Prostate gland (tissue), 2 donors: ENCODE measurements around the gene TMC8.

Experiments used
- CTCF ChIP-seq, 4 experiments: fragments of 200-600 bp in 2 of 4; fragments of 450-650 bp in 2 of 4; sonication (generic) in 2 of 4; IDR thresholded peaks; 1 replicate in 3 of 4; 2 replicates in 1 of 4; pipeline ENCODE4 v1.5.1; 2016 to 2019; ENCODE audit warnings: antibody characterized with exemption in 4 of 4, mild to moderate bottlenecking in 2 of 4, moderate library complexity in 2 of 4
- POLR2A ChIP-seq: fragments of 450-650 bp; IDR thresholded peaks from one replicate; pipeline ENCODE4 v1.6.1; 2016; ENCODE audit warnings: antibody characterized with exemption, mild to moderate bottlenecking
- POLR2AphosphoS5 ChIP-seq: sonication (generic); formaldehyde crosslinking; IDR thresholded peaks from one replicate; pipeline ENCODE4 v1.6.1; 2017; ENCODE audit warnings: antibody characterized with exemption

- TF ChIP-seq CTCF (IDR thresholded peaks at IDR 0.05) = no peak
- no peak for TF ChIP-seq POLR2A
- no peak for TF ChIP-seq POLR2AphosphoS5
Measured at GRCh38 chr17:78137392-78138203, 7.0 kb downstream of the TMC8 start.
